Gastroesophageal sphincter (tissue), 4 donors: ENCODE data around the gene SPTLC1. TPM values are rescaled to one million over a fixed set of nuclear protein-coding genes. Genes with fewer than 3 reads are reported as not detected.
"Not testable (repeated sequence)": the region's sequence is repeated elsewhere in the genome, so short reads cannot be mapped to it uniquely, and the experiment has no call there.

Experiments used
- ATAC-seq: fragments of 150-250 bp; one replicate; pipeline ENCODE4 v1.9.1; 2016; ENCODE audit warnings: mild to moderate bottlenecking, moderate library complexity
- H3K27ac ChIP-seq, 4 donors: fragments of 200-600 bp; sonication (generic) in 3 of 4; 1 replicate in 3 of 4; 2 replicates in 1 of 4; pipeline ENCODE4 v1.5.1; 2016 to 2019
- H3K27me3 ChIP-seq: fragments of 200-600 bp; sonication (generic); one replicate; pipeline ENCODE4 v1.5.1; 2019
- H3K36me3 ChIP-seq, 2 donors: fragments of 200-600 bp; sonication (generic); one replicate each; pipeline ENCODE4 v1.5.1; 2019; ENCODE audit warnings: control low read depth in 1 of 2
- H3K4me1 ChIP-seq, 3 donors: fragments of 200-600 bp; sonication (generic); 1 replicate in 2 of 3; 2 replicates in 1 of 3; pipeline ENCODE4 v1.5.1; 2016 to 2019; ENCODE audit warnings: control low read depth in 2 of 3
- H3K4me3 ChIP-seq, 2 donors: fragments of 200-600 bp; sonication (generic); one replicate each; pipeline ENCODE4 v1.5.1; 2019; ENCODE audit warnings: mild to moderate bottlenecking in 1 of 2, moderate library complexity in 1 of 2
- H3K9me3 ChIP-seq, 3 donors: fragments of 200-600 bp; sonication (generic); one replicate each; pipeline ENCODE4 v1.5.1; 2017 to 2019; ENCODE audit warnings: control low read depth in 2 of 3
- EP300 ChIP-seq: sonication (generic); formaldehyde crosslinking; IDR thresholded peaks from one replicate; pipeline ENCODE4 v1.6.1; 2017; ENCODE audit warnings: antibody characterized with exemption, mild to moderate bottlenecking
- POLR2A ChIP-seq, 2 donors: fragments of 450-650 bp; IDR thresholded peaks; one replicate each; pipeline ENCODE4 v1.6.1; 2017; ENCODE audit warnings: antibody characterized with exemption in 2 of 2, mild to moderate bottlenecking in 2 of 2, moderate library complexity in 1 of 2
- POLR2AphosphoS5 ChIP-seq: sonication (generic); formaldehyde crosslinking; IDR thresholded peaks from one replicate; pipeline ENCODE4 v1.6.1; 2017; ENCODE audit warnings: antibody characterized with exemption
- WGBS, 2 donors: methylation state at CpG; one replicate each; pipeline ENCODE4 v1.1.5; 2018; ENCODE audit warnings: low coverage in 1 of 2; 5-methylcytosine and 5-hydroxymethylcytosine counted together
- total RNA-seq, 4 donors: library from RNA; depleted of rRNA; stranded (reverse); fragments of >200 nt; gene quantifications; one replicate each; pipeline ENCODE4 v1.1.0, GENCODE V29; 2016
- TF ChIP-seq, protein P1 (sequence below), 4 experiments: fragments of 200-600 bp in 2 of 4; fragments of 450-650 bp in 2 of 4; sonication (generic) in 1 of 4; IDR thresholded peaks; one replicate each; pipeline ENCODE4 v1.5.1; 2017 to 2019; ENCODE audit warnings: antibody characterized with exemption in 4 of 4, mild to moderate bottlenecking in 2 of 4, moderate library complexity in 2 of 4

SPTLC1 gene
- total RNA-seq, 4 donors from 2014 or later: 56.0 to 73.9 (median 64.0) TPM

DNA sequence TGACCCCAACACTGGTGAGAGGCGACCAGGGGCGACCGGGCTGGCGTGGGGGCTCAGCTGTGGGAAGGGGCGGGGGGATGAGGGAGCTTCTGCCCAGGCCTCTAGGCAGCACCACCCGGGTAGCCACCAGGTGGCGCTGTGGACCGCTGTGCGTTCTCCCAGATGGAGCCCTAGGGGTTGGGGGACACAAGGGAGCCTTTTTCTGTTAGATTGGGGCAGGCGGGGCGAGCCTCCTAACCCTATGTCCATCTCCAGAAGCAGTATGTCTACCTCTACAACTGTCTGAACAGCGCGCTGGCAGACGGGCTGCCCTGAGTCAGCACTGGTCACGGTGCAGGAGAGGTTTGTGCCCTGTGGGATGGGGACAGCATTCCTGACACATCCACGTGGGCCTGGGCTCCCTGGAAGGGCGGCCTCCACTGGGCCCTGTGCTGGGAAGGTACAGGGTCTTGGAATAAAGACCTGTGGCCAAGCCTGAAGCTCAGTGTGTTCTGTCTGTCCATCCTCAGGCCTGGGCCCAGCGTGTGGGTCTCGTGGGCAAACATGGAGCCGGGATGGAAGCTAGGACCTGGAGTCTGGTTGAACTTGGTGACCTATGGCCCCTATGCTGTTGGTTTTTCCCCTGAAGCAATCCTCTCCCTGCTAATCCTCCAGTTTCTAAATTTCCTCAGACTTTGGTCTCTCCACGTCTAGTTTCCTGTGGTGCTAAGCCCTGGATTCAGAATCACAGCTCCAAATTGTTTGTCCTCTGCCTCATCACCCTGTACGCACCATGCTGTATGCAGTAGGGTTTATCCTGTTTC is 23.1 kb upstream of the SPTLC1 start:
- Histone ChIP-seq H3K27me3 (peaks cover 34% of the 10 kb centered on the region), H3K4me1 (peaks cover 0 to 38% (median 12%) of the 10 kb centered on the region in 3 donors), H3K36me3 (no peaks in the 10 kb centered on the region), H3K27ac (no peak overlapping the region), H3K9me3 (no peaks in the 10 kb centered on the region), H3K4me3 (no peak overlapping the region)
- WGBS, 2 donors: 47 to 76% methylated on average over 4 to 5 of the region's 22 CpGs
- peak; percentile 47 for ATAC-seq
- TF ChIP-seq, protein P1, sequence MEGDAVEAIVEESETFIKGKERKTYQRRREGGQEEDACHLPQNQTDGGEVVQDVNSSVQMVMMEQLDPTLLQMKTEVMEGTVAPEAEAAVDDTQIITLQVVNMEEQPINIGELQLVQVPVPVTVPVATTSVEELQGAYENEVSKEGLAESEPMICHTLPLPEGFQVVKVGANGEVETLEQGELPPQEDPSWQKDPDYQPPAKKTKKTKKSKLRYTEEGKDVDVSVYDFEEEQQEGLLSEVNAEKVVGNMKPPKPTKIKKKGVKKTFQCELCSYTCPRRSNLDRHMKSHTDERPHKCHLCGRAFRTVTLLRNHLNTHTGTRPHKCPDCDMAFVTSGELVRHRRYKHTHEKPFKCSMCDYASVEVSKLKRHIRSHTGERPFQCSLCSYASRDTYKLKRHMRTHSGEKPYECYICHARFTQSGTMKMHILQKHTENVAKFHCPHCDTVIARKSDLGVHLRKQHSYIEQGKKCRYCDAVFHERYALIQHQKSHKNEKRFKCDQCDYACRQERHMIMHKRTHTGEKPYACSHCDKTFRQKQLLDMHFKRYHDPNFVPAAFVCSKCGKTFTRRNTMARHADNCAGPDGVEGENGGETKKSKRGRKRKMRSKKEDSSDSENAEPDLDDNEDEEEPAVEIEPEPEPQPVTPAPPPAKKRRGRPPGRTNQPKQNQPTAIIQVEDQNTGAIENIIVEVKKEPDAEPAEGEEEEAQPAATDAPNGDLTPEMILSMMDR (IDR thresholded peaks at IDR 0.05): peak; percentile 53 to 96 (median 80)
- TF ChIP-seq POLR2A (IDR thresholded peaks at IDR 0.05): no peak

DNA sequence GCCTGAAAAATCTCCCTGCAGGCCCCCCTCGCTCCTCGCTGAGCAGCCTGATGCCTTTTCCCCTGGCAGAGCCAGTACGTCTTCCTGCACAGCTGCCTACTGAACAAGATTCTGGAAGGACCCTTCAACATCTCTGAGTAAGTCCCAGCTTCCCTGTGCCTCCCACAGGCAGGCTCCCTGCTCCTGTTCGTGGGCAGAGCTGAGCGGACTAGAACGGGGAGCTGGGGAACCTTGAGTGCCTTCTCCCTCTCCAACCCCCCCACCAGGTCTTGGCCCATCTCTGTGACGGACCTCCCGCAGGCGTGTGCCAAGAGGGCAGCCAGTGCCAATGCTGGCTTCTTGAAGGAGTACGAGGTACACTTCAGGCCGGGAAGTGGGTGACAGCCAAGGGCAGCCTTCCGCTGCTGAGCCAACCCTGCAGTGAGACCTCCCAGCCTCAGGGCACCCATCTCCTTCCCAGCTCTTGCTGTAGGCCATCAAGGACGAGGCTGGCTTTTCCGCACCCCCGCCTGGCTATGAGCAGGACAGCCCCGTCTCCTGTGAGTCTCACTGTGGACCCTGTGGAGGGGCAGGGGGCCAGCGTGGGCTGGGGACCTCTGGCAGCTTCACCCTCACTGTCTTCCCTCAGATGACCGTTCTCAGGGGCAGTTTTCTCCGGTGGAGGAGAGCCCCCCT is 21.1 kb upstream of the SPTLC1 start:
- Histone ChIP-seq H3K4me1 (peaks cover 0 to 33% (median 12%) of the 10 kb centered on the region in 3 donors), H3K27me3 (peaks cover 22% of the 10 kb centered on the region), H3K4me3 (no peak overlapping the region), H3K27ac (no peak overlapping the region), H3K9me3 (no peaks in the 10 kb centered on the region), H3K36me3 (no peaks in the 10 kb centered on the region)
- TF ChIP-seq EP300 (no peak), POLR2AphosphoS5 (no peak), POLR2A (IDR thresholded peaks at IDR 0.05) (no peak)
- TF ChIP-seq, protein P1 (IDR thresholded peaks at IDR 0.05): no peak
- no CpG with 5 or more reads among the region's 19 CpGs for WGBS, 2 donors
- no peak for ATAC-seq

DNA sequence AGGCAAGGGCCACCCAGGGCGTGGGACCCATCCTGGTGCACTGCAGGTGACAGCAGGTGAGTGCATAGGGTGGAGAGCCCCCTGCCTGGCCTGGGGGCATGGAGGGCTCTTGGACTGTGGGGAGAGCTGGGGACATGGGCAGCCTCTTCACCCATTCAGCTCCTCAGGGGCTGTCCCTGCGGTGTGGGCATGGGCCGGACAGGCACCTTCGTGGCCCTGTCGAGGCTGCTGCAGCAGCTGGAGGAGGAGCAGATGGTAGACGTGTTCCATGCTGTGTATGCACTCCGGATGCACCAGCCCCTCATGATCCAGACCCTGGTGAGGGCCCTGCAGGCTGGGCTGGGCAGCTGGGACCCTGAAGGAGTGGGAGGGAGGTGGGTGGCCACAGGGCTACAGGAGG is 20.4 kb upstream of the SPTLC1 start:
- no CpG with 5 or more reads among the region's 7 CpGs for WGBS, 2 donors
- H3K4me1 ChIP-seq: peaks cover 0 to 25% (median 9%) of the 10 kb centered on the region in 3 donors
- TF ChIP-seq POLR2AphosphoS5: no peak
- no peak for TF ChIP-seq EP300
- TF ChIP-seq POLR2A (IDR thresholded peaks at IDR 0.05): no peak
- TF ChIP-seq, protein P1 (IDR thresholded peaks at IDR 0.05): no peak
- H3K9me3 ChIP-seq: no peaks in the 10 kb centered on the region
- H3K4me3 ChIP-seq: no peak overlapping the region
- no peaks in the 10 kb centered on the region for H3K36me3 ChIP-seq
- H3K27ac ChIP-seq: no peak overlapping the region
- no peak for ATAC-seq
- peaks cover 16% of the 10 kb centered on the region for H3K27me3 ChIP-seq

DNA sequence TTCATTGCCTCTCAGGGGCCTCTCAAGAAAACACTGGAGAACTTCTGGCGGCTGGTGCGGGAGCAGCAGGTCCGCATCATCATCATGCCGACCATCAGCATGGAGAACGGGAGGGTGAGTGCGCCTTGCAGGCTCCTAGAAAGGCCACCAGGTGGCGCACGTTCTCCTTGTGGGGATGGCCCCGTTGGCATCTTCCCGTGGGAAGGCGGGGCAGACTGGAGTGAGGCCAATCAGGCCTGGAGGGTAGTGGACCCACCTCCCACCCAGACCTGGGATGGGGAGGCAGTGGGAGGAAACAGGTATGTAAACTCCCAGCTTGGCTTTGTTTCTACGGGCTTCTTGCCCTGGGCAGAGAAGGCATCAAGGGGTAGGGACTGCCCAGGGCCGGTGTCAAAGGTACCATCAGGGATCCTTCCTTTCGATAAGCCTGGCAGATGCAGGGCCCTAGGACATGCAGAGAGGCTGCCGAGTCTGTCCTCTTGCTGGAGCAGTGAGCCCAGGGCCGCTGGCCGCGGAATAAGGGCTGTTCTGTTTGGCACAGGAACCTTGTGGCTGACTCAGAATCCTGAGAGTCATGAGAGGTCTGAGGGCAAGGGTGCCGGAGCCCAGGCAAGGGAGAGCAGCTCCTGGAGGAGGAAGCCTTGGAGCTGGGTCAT is 18.9 kb upstream of the SPTLC1 start:
- Histone ChIP-seq H3K4me1 (peaks cover 0 to 18% (median 5%) of the 10 kb centered on the region in 3 donors), H3K27me3 (peaks cover 17% of the 10 kb centered on the region), H3K9me3 (no peaks in the 10 kb centered on the region), H3K27ac (peak overlapping the region in 1 of 4 donors; percentile 43), H3K36me3 (no peaks in the 10 kb centered on the region), H3K4me3 (peak overlapping the region in 1 of 2 donors; percentile 14)
- WGBS, 2 donors: 0% methylated on average over 8 of the region's 19 CpGs; no CpG with 5 or more reads in 1 of the 2 donors
- peak; percentile 83 for ATAC-seq
- TF ChIP-seq POLR2A (IDR thresholded peaks at IDR 0.05) (no peak), POLR2AphosphoS5 (no peak), EP300 (no peak)
- TF ChIP-seq, protein P1 (IDR thresholded peaks at IDR 0.05): peak; percentile 70 to 94 (median 85)

DNA sequence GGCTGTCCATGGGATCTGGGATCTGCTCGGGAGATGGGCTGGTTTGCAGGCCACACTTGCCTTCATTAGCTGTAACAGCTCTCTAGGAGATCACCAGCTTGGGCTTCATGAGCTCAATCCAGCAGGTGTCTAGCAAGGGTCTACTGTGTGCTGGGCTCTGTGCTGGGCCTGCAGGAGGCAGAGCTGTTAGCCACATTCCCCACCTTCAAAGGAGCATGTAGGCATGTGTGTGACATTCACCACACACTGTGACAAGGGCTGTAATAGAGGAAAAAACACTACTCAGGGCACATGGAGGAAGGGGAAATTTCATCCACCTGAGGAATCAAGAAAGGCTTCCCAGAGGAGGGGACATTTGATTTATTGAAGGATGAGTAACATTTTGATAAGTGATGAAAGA is 17.7 kb upstream of the SPTLC1 start:
- H3K4me1 ChIP-seq: peaks cover 0 to 15% (median 5%) of the 10 kb centered on the region in 3 donors
- no CpG with 5 or more reads among the region's 1 CpG for WGBS, 2 donors
- ATAC-seq, H3K36me3 ChIP-seq, H3K9me3 ChIP-seq, H3K27ac ChIP-seq, H3K4me3 ChIP-seq: not testable (repeated sequence)
- H3K27me3 ChIP-seq: peaks cover 17% of the 10 kb centered on the region
